ENCODE data around the gene CEP83.

GRCh38 chr12:94460616-94460959 is 921 bp upstream of the CEP83 start:
- TF ChIP-seq CTCF (conservative IDR thresholded peaks at IDR 0.05 in 1 of 2, IDR thresholded peaks at IDR 0.05 in 1 of 2; ENCODE audit: low read depth in 1 of 2, low read length in 2 of 2) (no peak), EZH2 (IDR thresholded peaks at IDR 0.05; ENCODE audit: low read length, missing control alignments) (no peak)

Measured in fibroblast of lung (primary cell).